Measurements from ENCODE around the gene PIP4K2B.

DNA sequence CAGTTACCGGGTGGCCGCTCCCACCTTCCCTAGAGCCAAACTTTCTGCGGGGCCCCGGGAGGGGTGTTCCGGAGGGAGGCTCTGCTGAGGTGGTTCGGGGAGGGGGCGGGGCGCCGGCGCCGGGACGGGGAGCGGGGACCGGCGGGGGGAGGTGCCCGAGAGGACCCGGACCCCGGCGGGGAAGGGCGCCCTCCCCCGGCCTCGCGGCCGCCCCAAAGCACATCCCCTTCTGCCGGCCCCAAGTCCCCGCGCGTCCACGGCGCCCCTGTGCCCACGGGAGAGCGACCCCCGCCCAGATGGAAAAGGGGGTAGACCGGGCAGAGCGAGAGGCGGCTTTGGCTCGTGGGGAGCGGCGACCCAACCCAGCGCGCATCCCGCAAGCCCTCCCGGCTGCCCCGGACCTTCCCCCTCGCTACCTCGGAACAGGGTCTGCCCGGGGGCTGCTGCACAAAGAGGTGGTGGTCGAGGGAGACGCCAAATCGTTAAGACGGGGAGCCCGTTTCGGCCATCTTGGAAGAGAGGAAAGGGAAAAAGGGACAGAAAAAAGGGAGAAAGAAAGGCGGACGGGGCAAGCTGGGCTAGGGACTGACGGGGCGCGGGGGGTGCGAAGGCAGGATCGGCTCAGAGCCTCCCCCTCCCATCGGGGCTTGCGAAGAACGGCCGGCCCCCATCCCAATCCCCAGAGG, 51.8 kb downstream of the PIP4K2B start:
- no peak for TF ChIP-seq POLR2A (IDR thresholded peaks at IDR 0.05)
- TF ChIP-seq, protein P1, sequence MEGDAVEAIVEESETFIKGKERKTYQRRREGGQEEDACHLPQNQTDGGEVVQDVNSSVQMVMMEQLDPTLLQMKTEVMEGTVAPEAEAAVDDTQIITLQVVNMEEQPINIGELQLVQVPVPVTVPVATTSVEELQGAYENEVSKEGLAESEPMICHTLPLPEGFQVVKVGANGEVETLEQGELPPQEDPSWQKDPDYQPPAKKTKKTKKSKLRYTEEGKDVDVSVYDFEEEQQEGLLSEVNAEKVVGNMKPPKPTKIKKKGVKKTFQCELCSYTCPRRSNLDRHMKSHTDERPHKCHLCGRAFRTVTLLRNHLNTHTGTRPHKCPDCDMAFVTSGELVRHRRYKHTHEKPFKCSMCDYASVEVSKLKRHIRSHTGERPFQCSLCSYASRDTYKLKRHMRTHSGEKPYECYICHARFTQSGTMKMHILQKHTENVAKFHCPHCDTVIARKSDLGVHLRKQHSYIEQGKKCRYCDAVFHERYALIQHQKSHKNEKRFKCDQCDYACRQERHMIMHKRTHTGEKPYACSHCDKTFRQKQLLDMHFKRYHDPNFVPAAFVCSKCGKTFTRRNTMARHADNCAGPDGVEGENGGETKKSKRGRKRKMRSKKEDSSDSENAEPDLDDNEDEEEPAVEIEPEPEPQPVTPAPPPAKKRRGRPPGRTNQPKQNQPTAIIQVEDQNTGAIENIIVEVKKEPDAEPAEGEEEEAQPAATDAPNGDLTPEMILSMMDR (IDR thresholded peaks at IDR 0.05), result peak in 1 of 5 experiments; percentile 20
- TF ChIP-seq EP300 (IDR thresholded peaks at IDR 0.05), result peak in 1 of 2 donors; percentile 5

Data from tibial nerve (tissue), 4 donors.